Measurements from ENCODE around the gene SF1. TPM values are rescaled to one million over a fixed set of nuclear protein-coding genes. Genes with fewer than 3 reads are reported as not detected.

Gene SF1
- total and polyA plus RNA-seq, 2 experiments from 2014 or later: 138 to 163 TPM

DNA sequence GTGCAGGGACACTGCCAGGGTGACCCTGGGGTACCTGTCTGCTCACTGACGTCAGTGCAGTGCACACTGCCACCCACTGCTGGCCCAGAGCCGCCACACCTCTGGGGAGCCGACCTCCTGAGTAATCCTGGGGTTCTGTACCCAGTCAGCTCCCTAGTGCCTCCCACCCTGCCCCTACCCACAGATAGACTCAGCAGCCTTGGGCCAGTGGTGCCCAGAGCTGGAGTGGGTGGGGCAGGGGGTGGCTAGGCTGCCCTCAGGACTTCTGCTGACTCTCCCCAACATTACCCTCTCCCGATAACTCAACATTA lies 61.1 kb downstream of the SF1 start:
- peaks cover 89% of the 10 kb centered on the region for H3K27me3 ChIP-seq
- no peak overlapping the region for H3K27ac ChIP-seq
- H3K9me2 ChIP-seq (replicated peaks; ENCODE audit: insufficient read depth): no peaks in the 10 kb centered on the region
- 83% methylated on average over 4 of the region's 4 CpGs for WGBS (ENCODE audit: low lambda C conversion rate, missing lambda C conversion rate)
- no peaks in the 10 kb centered on the region for H3K9me3 ChIP-seq (ENCODE audit: low read depth)
- H2AFZ ChIP-seq: no peak overlapping the region
- no peaks in the 10 kb centered on the region for H4K20me1 ChIP-seq (ENCODE audit: insufficient read depth, poor library complexity, severe bottlenecking)
- H3K4me1 ChIP-seq (ENCODE audit: insufficient read depth): no peaks in the 10 kb centered on the region
- TF ChIP-seq, protein P1, sequence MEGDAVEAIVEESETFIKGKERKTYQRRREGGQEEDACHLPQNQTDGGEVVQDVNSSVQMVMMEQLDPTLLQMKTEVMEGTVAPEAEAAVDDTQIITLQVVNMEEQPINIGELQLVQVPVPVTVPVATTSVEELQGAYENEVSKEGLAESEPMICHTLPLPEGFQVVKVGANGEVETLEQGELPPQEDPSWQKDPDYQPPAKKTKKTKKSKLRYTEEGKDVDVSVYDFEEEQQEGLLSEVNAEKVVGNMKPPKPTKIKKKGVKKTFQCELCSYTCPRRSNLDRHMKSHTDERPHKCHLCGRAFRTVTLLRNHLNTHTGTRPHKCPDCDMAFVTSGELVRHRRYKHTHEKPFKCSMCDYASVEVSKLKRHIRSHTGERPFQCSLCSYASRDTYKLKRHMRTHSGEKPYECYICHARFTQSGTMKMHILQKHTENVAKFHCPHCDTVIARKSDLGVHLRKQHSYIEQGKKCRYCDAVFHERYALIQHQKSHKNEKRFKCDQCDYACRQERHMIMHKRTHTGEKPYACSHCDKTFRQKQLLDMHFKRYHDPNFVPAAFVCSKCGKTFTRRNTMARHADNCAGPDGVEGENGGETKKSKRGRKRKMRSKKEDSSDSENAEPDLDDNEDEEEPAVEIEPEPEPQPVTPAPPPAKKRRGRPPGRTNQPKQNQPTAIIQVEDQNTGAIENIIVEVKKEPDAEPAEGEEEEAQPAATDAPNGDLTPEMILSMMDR (IDR thresholded peaks at IDR 0.05; ENCODE audit: poor library complexity): no peak
- no peak for TF ChIP-seq EZH2phosphoT487 (IDR thresholded peaks at IDR 0.05; ENCODE audit: low read depth, severe bottlenecking, unreplicated experiment)
- no peak for TF ChIP-seq EZH2 (IDR thresholded peaks at IDR 0.05; ENCODE audit: borderline replicate concordance)
- H3K4me3 ChIP-seq: no peak overlapping the region
- no peak overlapping the region for H3K4me2 ChIP-seq
- no peak for DNase-seq (ENCODE audit: low spot score)
- no peaks in the 10 kb centered on the region for H3K79me2 ChIP-seq
- H3K36me3 ChIP-seq (replicated peaks; ENCODE audit: insufficient read depth, low read depth): no peaks in the 10 kb centered on the region

DNA sequence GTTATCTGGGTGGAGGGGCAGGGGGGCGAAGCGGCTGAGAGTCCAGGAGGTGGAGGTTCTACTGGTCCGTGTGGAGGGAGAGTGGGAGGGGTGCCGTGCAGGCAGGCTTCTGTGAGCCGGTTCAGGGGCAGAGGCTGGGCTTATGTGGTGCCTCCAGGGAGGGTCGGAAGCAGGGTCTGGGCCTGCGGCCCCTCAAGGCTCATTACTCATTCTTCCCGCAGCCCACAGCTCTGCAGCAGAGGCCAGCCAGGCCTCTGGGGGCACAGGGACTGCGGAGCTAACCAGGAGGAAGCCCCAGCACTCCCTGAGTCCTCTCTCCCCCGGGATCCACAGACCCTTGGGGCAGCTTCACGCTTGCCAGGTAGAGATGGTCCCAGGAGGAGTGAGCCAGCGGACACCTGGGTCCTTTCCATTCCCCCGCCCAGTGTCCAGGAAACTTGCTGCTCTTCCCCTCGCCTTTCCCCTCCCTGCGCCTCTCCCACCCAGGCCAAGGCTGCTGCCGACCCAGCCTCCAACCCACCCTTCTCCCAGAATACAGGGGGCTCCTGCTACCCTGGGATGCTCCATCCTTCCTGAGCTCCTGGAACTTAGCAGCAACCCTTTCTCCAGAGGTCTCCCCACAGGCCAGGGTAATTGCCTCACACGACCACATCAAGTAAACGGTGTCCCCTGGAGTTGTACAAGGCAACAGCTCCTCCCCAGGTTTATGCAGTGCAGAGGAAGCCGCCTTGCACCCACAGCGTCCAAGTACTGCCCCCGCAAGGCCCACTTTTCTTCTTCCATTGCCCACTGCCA lies 61.7 kb downstream of the SF1 start:
- WGBS (ENCODE audit: low lambda C conversion rate, missing lambda C conversion rate): 76% methylated on average over 20 of the region's 21 CpGs
- Histone ChIP-seq H3K4me2 (no peak overlapping the region), H3K9me3 (ENCODE audit: low read depth) (no peaks in the 10 kb centered on the region), H3K36me3 (replicated peaks; ENCODE audit: insufficient read depth, low read depth) (no peaks in the 10 kb centered on the region), H3K27ac (no peak overlapping the region), H2AFZ (no peak overlapping the region), H3K9me2 (replicated peaks; ENCODE audit: insufficient read depth) (no peaks in the 10 kb centered on the region), H4K20me1 (ENCODE audit: insufficient read depth, poor library complexity, severe bottlenecking) (no peaks in the 10 kb centered on the region), H3K4me3 (no peak overlapping the region), H3K27me3 (peaks cover 90% of the 10 kb centered on the region), H3K79me2 (no peaks in the 10 kb centered on the region), H3K4me1 (ENCODE audit: insufficient read depth) (no peaks in the 10 kb centered on the region)
- no peak for TF ChIP-seq EZH2phosphoT487 (IDR thresholded peaks at IDR 0.05; ENCODE audit: low read depth, severe bottlenecking, unreplicated experiment)
- no peak for TF ChIP-seq EZH2 (IDR thresholded peaks at IDR 0.05; ENCODE audit: borderline replicate concordance)
- TF ChIP-seq, protein P1 (IDR thresholded peaks at IDR 0.05; ENCODE audit: poor library complexity): no peak
- DNase-seq (ENCODE audit: low spot score): no peak

DNA sequence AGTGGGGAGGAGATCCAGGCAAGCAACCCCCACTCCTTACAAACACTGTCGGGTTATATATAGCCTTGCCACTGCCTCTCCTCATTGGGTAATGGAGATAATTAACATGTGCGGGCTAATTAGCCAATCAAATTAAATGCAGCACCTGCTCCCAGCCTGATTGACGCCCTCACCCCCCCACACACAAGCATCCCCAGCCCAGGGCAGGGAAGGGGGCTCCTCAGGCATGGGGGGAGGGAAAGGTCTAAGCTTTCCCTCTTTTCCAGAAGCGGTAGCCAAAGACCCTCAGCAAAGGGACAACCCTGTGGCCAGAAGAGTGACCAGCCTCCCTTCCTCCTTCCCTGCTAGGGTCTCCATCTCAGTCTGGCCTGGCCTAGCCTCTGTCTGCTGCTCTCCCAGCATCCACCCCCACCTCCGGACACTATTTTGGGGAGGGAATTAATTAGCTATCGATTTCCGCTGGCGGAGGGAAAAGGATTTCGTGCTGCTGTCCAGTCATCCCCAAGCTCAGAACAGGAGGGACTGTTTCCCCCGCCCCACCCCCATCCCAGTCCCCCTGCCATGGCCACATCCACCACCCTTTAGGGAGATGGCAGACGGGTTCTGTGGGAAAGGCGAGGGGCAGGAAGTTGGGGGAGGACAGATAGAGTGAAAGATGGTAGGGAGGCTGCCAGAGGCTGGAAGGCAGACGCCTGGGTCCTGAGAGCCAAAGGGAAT lies 62.4 kb downstream of the SF1 start:
- 61% methylated on average over 9 of the region's 13 CpGs for whole genome bisulfite sequencing (ENCODE audit: low lambda C conversion rate, missing lambda C conversion rate)
- H2AFZ ChIP-seq: no peak overlapping the region

More for the DNA sequence above, 62.4 kb downstream of the SF1 start:
- Histone ChIP-seq H3K9me2 (replicated peaks; ENCODE audit: insufficient read depth) (no peaks in the 10 kb centered on the region), H3K4me2 (no peak overlapping the region), H3K9me3 (ENCODE audit: low read depth) (no peaks in the 10 kb centered on the region), H3K36me3 (replicated peaks; ENCODE audit: insufficient read depth, low read depth) (no peaks in the 10 kb centered on the region), H3K27ac (no peak overlapping the region), H3K27me3 (peaks cover 90% of the 10 kb centered on the region), H4K20me1 (ENCODE audit: insufficient read depth, poor library complexity, severe bottlenecking) (no peaks in the 10 kb centered on the region), H3K4me1 (ENCODE audit: insufficient read depth) (no peaks in the 10 kb centered on the region), H3K79me2 (no peaks in the 10 kb centered on the region), H3K4me3 (no peak overlapping the region)
- TF ChIP-seq EZH2 (IDR thresholded peaks at IDR 0.05; ENCODE audit: borderline replicate concordance) (no peak), EZH2phosphoT487 (IDR thresholded peaks at IDR 0.05; ENCODE audit: low read depth, severe bottlenecking, unreplicated experiment) (no peak)
- TF ChIP-seq, protein P1 (IDR thresholded peaks at IDR 0.05; ENCODE audit: poor library complexity): no peak
- no peak for DNase-seq (ENCODE audit: low spot score)
